IPS DF 6.9 (cell line): ENCODE results near the gene CRTAC1.

Experiments
- DNase-seq: peaks from one replicate; pipeline ENCODE4 v3.0.0-alpha.2; 2013; ENCODE audit warnings: low read depth, low spot score
- H3K27ac ChIP-seq: one replicate; pipeline ENCODE4 v1.5.1; 2013; ENCODE audit warnings: low read length, control low read depth
- H3K27me3 ChIP-seq: 2 replicates; pipeline ENCODE4 v1.6.1; 2013; ENCODE audit warnings: mild to moderate bottlenecking, low read length; ENCODE audit not compliant: control insufficient read depth, insufficient read depth
- H3K36me3 ChIP-seq: 2 replicates; pipeline ENCODE4 v1.6.1; 2013; ENCODE audit warnings: low read length; ENCODE audit not compliant: control insufficient read depth, insufficient read depth
- H3K4me1 ChIP-seq: 2 replicates; pipeline ENCODE4 v1.6.1; 2013; ENCODE audit warnings: low read length; ENCODE audit not compliant: control insufficient read depth, insufficient read depth
- H3K4me3 ChIP-seq: 2 replicates; pipeline ENCODE4 v1.5.1; 2013; ENCODE audit warnings: mild to moderate bottlenecking, low read length
- H3K9me3 ChIP-seq: 2 replicates; pipeline ENCODE4 v1.6.1; 2013; ENCODE audit warnings: low read length, inconsistent platforms; ENCODE audit not compliant: control insufficient read depth, insufficient read depth
- WGBS: extraction: QIAGEN DNeasy Blood & Tissue Kit; methylation state at CpG from one replicate; pipeline ENCODE4 v1.1.7; 2013; ENCODE audit warnings: mixed read lengths, missing lambda C conversion rate; ENCODE audit not compliant: insufficient read length, insufficient coverage; 5-methylcytosine and 5-hydroxymethylcytosine counted together

Gene CRTAC1

DNA sequence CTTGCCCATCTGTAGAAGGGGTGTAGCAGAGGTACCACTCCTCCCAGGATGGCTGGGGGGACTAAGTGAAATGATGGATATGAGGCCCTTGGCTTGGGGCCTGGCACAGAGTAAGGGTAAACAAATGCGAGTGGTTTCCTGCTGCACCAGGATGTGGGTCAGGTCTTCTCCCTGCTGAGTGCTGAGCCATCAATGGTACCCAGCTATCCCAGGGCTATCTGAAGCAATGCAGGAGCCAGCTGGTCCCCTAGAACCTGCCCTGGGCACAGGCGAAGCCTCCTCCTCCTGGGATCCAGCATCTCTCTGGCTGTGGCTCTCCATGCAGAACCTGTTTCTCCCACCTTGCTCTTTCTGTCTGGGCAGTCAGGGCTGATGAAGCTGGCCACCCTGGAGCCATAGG, 201.7 kb downstream of the CRTAC1 start:
- Histone ChIP-seq H3K36me3 (no peaks in the 10 kb centered on the region), H3K27me3 (no peaks in the 10 kb centered on the region), H3K4me3 (no peak overlapping the region), H3K27ac (no peak overlapping the region), H3K9me3 (no peaks in the 10 kb centered on the region), H3K4me1 (no peaks in the 10 kb centered on the region)
- no CpG with 5 or more reads among the region's 2 CpGs for WGBS
- DNase-seq, result no peak

- H3K27me3 ChIP-seq, result no peaks in the 10 kb centered on the region
- no CpG with 5 or more reads among the region's 10 CpGs for WGBS
- H3K9me3 ChIP-seq, result no peaks in the 10 kb centered on the region
- no peak overlapping the region for H3K27ac ChIP-seq
- H3K36me3 ChIP-seq, result no peaks in the 10 kb centered on the region
- H3K4me3 ChIP-seq, result no peak overlapping the region
- no peaks in the 10 kb centered on the region for H3K4me1 ChIP-seq
- DNase-seq, result no peak
Observed at GRCh38 chr10:97827702-97828291, 202.6 kb downstream of the CRTAC1 start.

- no CpG with 5 or more reads among the region's 1 CpG for WGBS
- DNase-seq, result no peak
- no peaks in the 10 kb centered on the region for H3K27me3 ChIP-seq
- H3K9me3 ChIP-seq, result no peaks in the 10 kb centered on the region
- no peak overlapping the region for H3K27ac ChIP-seq
- H3K36me3 ChIP-seq, result no peaks in the 10 kb centered on the region
- no peaks in the 10 kb centered on the region for H3K4me1 ChIP-seq
- H3K4me3 ChIP-seq, result no peak overlapping the region
Observed at GRCh38 chr10:97826892-97827291, 203.5 kb downstream of the CRTAC1 start.

DNA sequence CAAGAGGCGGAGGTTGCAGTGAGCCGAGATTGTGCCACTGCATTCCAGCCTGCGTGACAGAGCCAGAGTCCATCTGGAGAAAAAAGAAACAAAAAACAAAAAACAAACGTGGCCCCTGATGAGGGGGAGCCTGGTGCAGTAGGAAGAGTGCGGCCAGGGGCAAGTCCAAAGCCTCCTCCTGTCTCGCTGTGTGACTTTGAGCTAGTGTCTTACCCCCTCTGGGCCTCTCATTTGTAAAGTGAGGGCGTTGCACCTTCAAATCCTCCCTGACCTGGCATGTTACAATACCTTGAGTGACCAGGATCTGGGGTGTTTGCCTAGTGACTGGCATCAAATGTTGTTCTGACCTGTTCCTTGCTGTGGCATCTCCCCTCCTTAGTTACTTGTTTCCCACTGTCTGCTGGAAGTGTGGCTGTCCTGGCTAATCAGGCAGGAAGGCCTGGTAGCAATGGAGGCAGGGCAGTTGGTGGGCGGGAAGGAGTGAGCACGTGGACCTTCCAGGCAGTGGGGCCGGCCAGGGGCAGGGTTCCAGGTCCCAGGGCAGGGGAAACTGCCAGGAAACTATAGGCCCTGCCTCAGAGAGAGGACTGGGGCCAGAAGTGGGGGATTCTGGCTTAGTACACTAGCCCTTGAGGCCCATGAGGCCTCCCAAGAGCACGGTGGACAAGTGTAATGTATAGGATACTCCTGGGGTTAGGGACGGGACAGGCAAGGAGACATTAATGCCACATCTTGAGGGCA, 205.2 kb downstream of the CRTAC1 start:
- DNase-seq, result no peak
- H3K27ac ChIP-seq, result no peak overlapping the region

GRCh38 chr10:97823734-97824133, 206.7 kb downstream of the CRTAC1 start:
- no CpG with 5 or more reads among the region's 12 CpGs for WGBS
- H3K4me3 ChIP-seq, result no peak overlapping the region
- no peak for DNase-seq
- no peaks in the 10 kb centered on the region for H3K27me3 ChIP-seq
- no peaks in the 10 kb centered on the region for H3K4me1 ChIP-seq
- H3K9me3 ChIP-seq, result no peaks in the 10 kb centered on the region
- H3K36me3 ChIP-seq, result no peaks in the 10 kb centered on the region
- H3K27ac ChIP-seq, result no peak overlapping the region

More for the DNA sequence above, 205.2 kb downstream of the CRTAC1 start:
- no peaks in the 10 kb centered on the region for H3K27me3 ChIP-seq
- H3K9me3 ChIP-seq, result no peaks in the 10 kb centered on the region
- no peak overlapping the region for H3K4me3 ChIP-seq
- no peaks in the 10 kb centered on the region for H3K36me3 ChIP-seq
- no peaks in the 10 kb centered on the region for H3K4me1 ChIP-seq
- WGBS, result no CpG with 5 or more reads among the region's 12 CpGs

- H3K36me3 ChIP-seq, result no peaks in the 10 kb centered on the region
- H3K4me3 ChIP-seq, result no peak overlapping the region
- WGBS, result no CpG with 5 or more reads among the region's 10 CpGs
- no peak for DNase-seq
- H3K27me3 ChIP-seq, result no peaks in the 10 kb centered on the region
- no peak overlapping the region for H3K27ac ChIP-seq
- no peaks in the 10 kb centered on the region for H3K9me3 ChIP-seq
- H3K4me1 ChIP-seq, result no peaks in the 10 kb centered on the region
Observed at GRCh38 chr10:97822261-97822687, 208.1 kb downstream of the CRTAC1 start.

- no CpG with 5 or more reads among the region's 9 CpGs for WGBS
- Histone ChIP-seq H3K4me1 (no peaks in the 10 kb centered on the region), H3K27me3 (no peaks in the 10 kb centered on the region), H3K9me3 (no peaks in the 10 kb centered on the region), H3K27ac (no peak overlapping the region), H3K36me3 (no peaks in the 10 kb centered on the region), H3K4me3 (no peak overlapping the region)
- no peak for DNase-seq
Observed at GRCh38 chr10:97821308-97822038, 208.9 kb downstream of the CRTAC1 start.

GRCh38 chr10:97820096-97820704, 210.2 kb downstream of the CRTAC1 start:
- WGBS, result no CpG with 5 or more reads among the region's 8 CpGs
- Histone ChIP-seq H3K9me3 (no peaks in the 10 kb centered on the region), H3K27me3 (no peaks in the 10 kb centered on the region), H3K27ac (no peak overlapping the region), H3K4me3 (no peak overlapping the region), H3K4me1 (no peaks in the 10 kb centered on the region), H3K36me3 (no peaks in the 10 kb centered on the region)
- no peak for DNase-seq

DNA sequence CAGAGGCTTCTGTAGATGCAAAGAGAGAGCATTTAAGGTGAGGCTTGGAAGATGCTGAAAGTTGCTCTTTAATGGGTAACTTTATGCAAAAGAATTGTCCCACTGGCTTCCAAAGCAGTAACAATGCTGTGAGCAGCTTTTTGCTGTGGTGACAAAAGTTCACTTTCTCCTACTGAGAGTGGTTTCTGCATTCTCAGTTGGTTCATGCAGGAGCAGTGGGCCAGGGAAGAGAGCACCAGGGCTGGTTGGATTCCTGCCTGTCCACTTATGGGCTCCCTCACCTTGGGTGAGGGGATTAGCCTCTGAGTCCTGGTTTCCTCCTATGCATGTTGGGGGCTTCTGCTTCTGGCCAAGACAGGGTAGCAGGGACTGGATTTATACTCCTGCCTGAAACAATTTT, 211.8 kb downstream of the CRTAC1 start:
- H3K27me3 ChIP-seq, result no peaks in the 10 kb centered on the region

DNA sequence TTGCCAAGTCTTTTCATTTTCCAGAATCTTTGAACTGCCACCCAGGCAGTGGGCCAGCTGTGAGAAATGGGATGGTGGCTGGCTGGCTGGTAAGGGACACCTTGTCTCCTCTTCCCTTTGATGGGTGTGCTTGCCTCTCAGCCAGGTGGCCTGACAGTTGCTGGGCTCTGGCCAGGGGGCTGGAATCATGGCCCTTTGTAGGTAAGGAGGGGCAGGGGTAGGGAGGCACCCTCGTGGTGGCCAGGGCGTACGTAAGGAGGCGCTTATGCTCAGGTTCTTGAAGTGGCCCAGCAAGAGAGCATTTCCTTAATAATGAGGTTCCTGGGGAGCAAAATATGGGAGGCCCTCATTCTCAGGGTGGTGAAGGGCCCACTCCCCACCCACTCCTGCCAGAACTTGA, 213.8 kb downstream of the CRTAC1 start:
- WGBS, result no CpG with 5 or more reads among the region's 4 CpGs
- no peaks in the 10 kb centered on the region for H3K4me1 ChIP-seq
- H3K27me3 ChIP-seq, result no peaks in the 10 kb centered on the region
- H3K27ac ChIP-seq, result no peak overlapping the region
- no peaks in the 10 kb centered on the region for H3K9me3 ChIP-seq
- H3K4me3 ChIP-seq, result no peak overlapping the region
- H3K36me3 ChIP-seq, result no peaks in the 10 kb centered on the region
- DNase-seq, result no peak

More for the DNA sequence above, 211.8 kb downstream of the CRTAC1 start:
- H3K4me1 ChIP-seq, result no peaks in the 10 kb centered on the region
- no peak overlapping the region for H3K4me3 ChIP-seq
- DNase-seq, result no peak
- no peak overlapping the region for H3K27ac ChIP-seq
- H3K9me3 ChIP-seq, result no peaks in the 10 kb centered on the region
- no peaks in the 10 kb centered on the region for H3K36me3 ChIP-seq
